Smooth muscle cell (in vitro differentiated cells): Measurements from ENCODE around the gene CACNA2D4. TPM values are rescaled to one million over a fixed set of nuclear protein-coding genes. Genes with fewer than 3 reads are reported as not detected.

Experiments used
- DNase-seq: peaks from one replicate; lab custom pipeline; 2025; ENCODE audit not compliant: unreplicated experiment; lab: John Stamatoyannopoulos, UW
- H2AFZ ChIP-seq: fragments of 200-600 bp; sonication (generic); 2 replicates; pipeline ENCODE4 v1.6.0; 2016; ENCODE audit warnings: antibody characterized with exemption, low read depth, mild to moderate bottlenecking
- H3F3A ChIP-seq: fragments of 200-600 bp; sonication (generic); 2 replicates; pipeline ENCODE4 v1.6.0; 2017; ENCODE audit warnings: antibody characterized with exemption, low read depth
- H3K27ac ChIP-seq: fragments of 200-600 bp; sonication (generic); 2 replicates; pipeline ENCODE4 v1.5.1; 2016; ENCODE audit warnings: low read depth, mild to moderate bottlenecking
- H3K27me3 ChIP-seq: fragments of 200-600 bp; sonication (generic); 2 replicates; pipeline ENCODE4 v1.6.1; 2016; ENCODE audit warnings: low read depth, mild to moderate bottlenecking
- H3K36me3 ChIP-seq: fragments of 200-600 bp; sonication (generic); 2 replicates; pipeline ENCODE4 v1.5.1; 2016; ENCODE audit warnings: low read depth
- H3K4me1 ChIP-seq: fragments of 200-600 bp; sonication (generic); 2 replicates; pipeline ENCODE4 v1.5.1; 2016; ENCODE audit warnings: low read depth
- H3K4me2 ChIP-seq: fragments of 200-600 bp; sonication (generic); 2 replicates; pipeline ENCODE4 v1.6.0; 2016; ENCODE audit warnings: mild to moderate bottlenecking
- H3K4me3 ChIP-seq: fragments of 200-600 bp; sonication (generic); 2 replicates; pipeline ENCODE4 v1.5.1; 2016; ENCODE audit warnings: mild to moderate bottlenecking
- H3K79me2 ChIP-seq: fragments of 200-600 bp; sonication (generic); 2 replicates; pipeline ENCODE4 v1.6.0; 2016; ENCODE audit warnings: low read depth, mild to moderate bottlenecking
- H3K9ac ChIP-seq: fragments of 200-600 bp; sonication (generic); 2 replicates; pipeline ENCODE4 v1.6.0; 2016; ENCODE audit warnings: low read depth
- H3K9me3 ChIP-seq: fragments of 200-600 bp; sonication (generic); replicated peaks from 2 replicates; pipeline ENCODE4 v1.5.1; 2016; ENCODE audit warnings: low read depth
- H4K20me1 ChIP-seq: fragments of 200-600 bp; sonication (generic); 2 replicates; pipeline ENCODE4 v1.6.0; 2016; ENCODE audit warnings: low read depth
- CTCF ChIP-seq: fragments of 200-600 bp; sonication (generic); IDR thresholded peaks from 2 replicates; pipeline ENCODE4 v1.5.1; 2017; ENCODE audit warnings: borderline replicate concordance, mild to moderate bottlenecking, antibody characterized with exemption; ENCODE audit not compliant: insufficient read depth, poor library complexity, severe bottlenecking
- WGBS: methylation state at CpG from one replicate; pipeline ENCODE4 v1.1.7; 2016; ENCODE audit warnings: low lambda C conversion rate; 5-methylcytosine and 5-hydroxymethylcytosine counted together
- polyA plus RNA-seq: library from polyadenylated mRNA; unstranded; fragments of >200 nt; fragmentation: Nextera tagmentation; extraction: Ambion mirVana; gene quantifications from 2 replicates; pipeline ENCODE4 v1.2.1, GENCODE V29; 2016
- total RNA-seq: library from RNA; depleted of rRNA; stranded (reverse); fragments of >200 nt; gene quantifications from 2 replicates; pipeline ENCODE4 v1.2.3, GENCODE V29; 2014

The CACNA2D4 gene
- total and polyA plus RNA-seq, 2 experiments from 2014 or later = 0.98 TPM; not detected in 1

DNA sequence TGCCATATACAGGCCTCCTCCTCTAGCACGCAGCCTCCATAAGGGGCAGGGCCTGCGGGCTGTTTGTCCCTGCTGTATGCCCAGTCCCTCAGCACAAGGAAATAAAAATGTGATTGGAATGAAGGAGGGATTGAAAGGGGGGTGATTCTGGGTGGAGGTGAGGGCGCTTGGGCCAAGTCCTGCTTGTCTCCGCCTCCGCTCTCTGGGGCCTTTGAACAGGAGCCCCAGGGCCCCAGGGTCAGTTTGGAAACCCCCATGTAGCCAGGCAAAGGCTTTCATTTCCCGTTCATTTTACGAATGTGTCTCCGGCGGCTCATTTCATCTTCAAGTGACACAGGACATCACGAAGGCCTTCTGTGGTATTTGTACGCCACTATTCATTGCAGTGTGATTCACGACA is 4.5 kb upstream of the CACNA2D4 start:
- Histone ChIP-seq H3K27me3 (peaks cover 2% of the 10 kb centered on the region), H3K27ac (no peak overlapping the region)
- 94% methylated on average over 12 of the region's 12 CpGs for WGBS

GRCh38 chr12:1922075-1922709 is 3.7 kb upstream of the CACNA2D4 start:
- H3K79me2 ChIP-seq = no peaks in the 10 kb centered on the region
- no peaks in the 10 kb centered on the region for H4K20me1 ChIP-seq
- no peak overlapping the region for H3K4me2 ChIP-seq
- H3K27me3 ChIP-seq = peaks cover 2% of the 10 kb centered on the region
- H3K36me3 ChIP-seq = no peaks in the 10 kb centered on the region
- TF ChIP-seq CTCF = no peak
- no peak overlapping the region for H2AFZ ChIP-seq
- DNase-seq = no peak
- H3K9me3 ChIP-seq = no peaks in the 10 kb centered on the region
- peaks cover 25% of the 10 kb centered on the region for H3K4me1 ChIP-seq
- no peak overlapping the region for H3K4me3 ChIP-seq
- no peak overlapping the region for H3K9ac ChIP-seq
- no peak overlapping the region for H3K27ac ChIP-seq
- WGBS = 88% methylated on average over 36 of the region's 40 CpGs
- no peaks in the 10 kb centered on the region for H3F3A ChIP-seq

More for the DNA sequence above, 4.5 kb upstream of the CACNA2D4 start:
- Histone ChIP-seq H3K4me2 (no peak overlapping the region), H3K79me2 (no peaks in the 10 kb centered on the region), H3K36me3 (no peaks in the 10 kb centered on the region), H3K4me3 (no peak overlapping the region), H2AFZ (no peak overlapping the region), H3K4me1 (peaks cover 17% of the 10 kb centered on the region), H3K9ac (no peak overlapping the region), H3K9me3 (no peaks in the 10 kb centered on the region), H4K20me1 (no peaks in the 10 kb centered on the region), H3F3A (no peaks in the 10 kb centered on the region)
- no peak for DNase-seq
- TF ChIP-seq CTCF = no peak

DNA sequence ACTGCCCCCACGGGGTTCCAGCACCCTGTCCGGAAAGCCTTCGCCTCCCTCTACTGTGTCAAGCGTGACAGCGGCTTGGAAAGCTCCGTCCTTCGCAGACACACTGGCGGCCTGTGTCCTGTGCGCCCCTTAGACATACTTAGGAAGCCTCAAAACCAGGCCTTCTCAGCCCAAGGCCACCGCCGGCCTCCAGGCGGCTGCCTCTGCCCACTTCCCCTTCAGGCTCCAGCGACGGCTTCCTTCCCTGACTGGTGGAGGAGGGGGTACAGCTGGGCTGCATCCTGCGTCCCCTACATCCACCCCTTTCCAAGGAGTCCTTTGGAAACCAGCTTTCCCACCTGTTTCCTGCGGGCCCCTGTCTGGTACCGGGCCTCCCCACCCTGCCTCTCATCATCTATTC is 2.5 kb upstream of the CACNA2D4 start:
- DNase-seq = no peak
- Histone ChIP-seq H3K4me3 (no peak overlapping the region), H3K27ac (no peak overlapping the region), H3K79me2 (no peaks in the 10 kb centered on the region), H3K9ac (no peak overlapping the region), H3F3A (no peaks in the 10 kb centered on the region), H2AFZ (no peak overlapping the region), H3K27me3 (no peaks in the 10 kb centered on the region), H3K9me3 (no peaks in the 10 kb centered on the region), H3K36me3 (no peaks in the 10 kb centered on the region), H4K20me1 (no peaks in the 10 kb centered on the region), H3K4me1 (peaks cover 27% of the 10 kb centered on the region), H3K4me2 (no peak overlapping the region)
- 97% methylated on average over 17 of the region's 17 CpGs for WGBS
- TF ChIP-seq CTCF = no peak

DNA sequence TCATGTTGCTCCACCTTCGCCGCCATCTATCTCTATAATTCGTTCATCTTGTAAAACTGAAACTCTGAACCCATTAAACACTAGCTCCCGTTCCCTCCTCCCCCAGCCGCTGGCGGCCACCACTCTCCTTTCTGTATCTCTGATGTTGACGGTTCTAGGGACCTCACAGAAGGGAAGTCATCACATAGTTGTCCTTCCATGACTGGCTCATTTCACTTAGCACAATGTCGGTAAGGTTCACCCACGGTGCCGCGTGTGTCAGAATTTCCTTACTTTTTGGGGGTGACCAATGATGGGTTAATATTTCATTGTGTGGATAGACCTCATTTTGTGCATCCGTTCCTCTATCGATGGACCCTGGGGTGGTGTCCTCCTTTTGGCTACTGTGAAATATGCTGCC is 2.0 kb upstream of the CACNA2D4 start:
- no peak overlapping the region for H3K4me3 ChIP-seq
- no peaks in the 10 kb centered on the region for H3F3A ChIP-seq
- no peaks in the 10 kb centered on the region for H3K9me3 ChIP-seq
- no peak overlapping the region for H3K27ac ChIP-seq
- WGBS = 96% methylated on average over 13 of the region's 13 CpGs
- no peaks in the 10 kb centered on the region for H3K27me3 ChIP-seq
- peaks cover 27% of the 10 kb centered on the region for H3K4me1 ChIP-seq
- H3K4me2 ChIP-seq = no peak overlapping the region
- no peak for DNase-seq
- H2AFZ ChIP-seq = no peak overlapping the region
- no peak for TF ChIP-seq CTCF
- no peaks in the 10 kb centered on the region for H3K36me3 ChIP-seq
- no peak overlapping the region for H3K9ac ChIP-seq
- no peaks in the 10 kb centered on the region for H4K20me1 ChIP-seq
- no peaks in the 10 kb centered on the region for H3K79me2 ChIP-seq
